Fibroblast of lung (primary cell): ENCODE results near the gene AIM2. TPM values are rescaled to one million over a fixed set of nuclear protein-coding genes. Genes with fewer than 3 reads are reported as not detected.

Source experiments
- DNase-seq, 2 donors: peaks; one replicate each; pipeline versions ENCODE4 v3.0.0 to v3.0.0-alpha.2; 2010; ENCODE audit warnings: low read depth in 2 of 2
- H2AFZ ChIP-seq: 2 replicates; pipeline ENCODE4 v1.5.1; 2012; ENCODE audit warnings: low read length, control low read depth, inconsistent platforms
- H3K27ac ChIP-seq: 2 replicates; pipeline ENCODE4 v1.5.1; 2011; ENCODE audit warnings: low read length, control low read depth; ENCODE audit not compliant: insufficient read depth
- H3K27me3 ChIP-seq: 2 replicates; pipeline ENCODE4 v1.5.1; 2011; ENCODE audit warnings: mild to moderate bottlenecking, low read length; ENCODE audit not compliant: control insufficient read depth, insufficient read depth
- H3K36me3 ChIP-seq: 2 replicates; pipeline ENCODE4 v1.5.1; 2011; ENCODE audit warnings: low read length; ENCODE audit not compliant: control insufficient read depth, insufficient read depth
- H3K4me1 ChIP-seq: 2 replicates; pipeline ENCODE4 v1.5.1; 2011; ENCODE audit warnings: low read length; ENCODE audit not compliant: control insufficient read depth, insufficient read depth; ENCODE audit errors: extremely low read depth
- H3K4me2 ChIP-seq: 2 replicates; pipeline ENCODE4 v1.5.1; 2011; ENCODE audit warnings: low read length, control low read depth; ENCODE audit not compliant: insufficient read depth; ENCODE audit errors: extremely low read depth
- H3K4me3 ChIP-seq, 4 experiments: fragments of 200-600 bp in 1 of 4; sonication (generic) in 1 of 4; replicated peaks in 1 of 4; 2 replicates each; pipeline ENCODE4 v1.5.1; 2011 to 2016; ENCODE audit warnings: low read length in 4 of 4, low read depth in 3 of 4, mild to moderate bottlenecking in 3 of 4, control low read depth in 2 of 4, inconsistent platforms in 1 of 4, mixed read lengths in 1 of 4; ENCODE audit not compliant: insufficient read depth in 1 of 4; ENCODE audit errors: control extremely low read depth in 1 of 4
- H3K79me2 ChIP-seq: 2 replicates; pipeline ENCODE4 v1.5.1; 2012; ENCODE audit warnings: mild to moderate bottlenecking, low read length, inconsistent platforms; ENCODE audit not compliant: control insufficient read depth, insufficient read depth
- H3K9ac ChIP-seq: 2 replicates; pipeline ENCODE4 v1.5.1; 2011; ENCODE audit warnings: mild to moderate bottlenecking, low read length, control low read depth; ENCODE audit not compliant: insufficient read depth
- H3K9me3 ChIP-seq: 2 replicates; pipeline ENCODE4 v1.5.1; 2012; ENCODE audit warnings: low read depth, low read length; ENCODE audit not compliant: control insufficient read depth, insufficient read depth
- H4K20me1 ChIP-seq: 2 replicates; pipeline ENCODE4 v1.5.1; 2011; ENCODE audit warnings: low read length; ENCODE audit not compliant: control insufficient read depth, insufficient read depth; ENCODE audit errors: extremely low read depth
- CTCF ChIP-seq, 2 donors: IDR thresholded peaks in 1 of 2; conservative IDR thresholded peaks in 1 of 2; 1 replicate in 1 of 2; 2 replicates in 1 of 2; pipeline ENCODE4 v1.5.1; 2011 to 2012; ENCODE audit warnings: low read length in 2 of 2, control low read depth in 1 of 2, inconsistent platforms in 1 of 2, low read depth in 1 of 2, mild to moderate bottlenecking in 1 of 2
- EZH2 ChIP-seq: IDR thresholded peaks from 2 replicates; pipeline ENCODE4 v1.5.1; 2012; ENCODE audit warnings: low read length, control low read depth, mild to moderate bottlenecking; ENCODE audit errors: missing control alignments
- polyA plus RNA-seq, 2 donors: library from polyadenylated mRNA; depleted of rRNA in 1 of 2; stranded (reverse) in 1 of 2; unstranded in 1 of 2; fragments of >200 nt; gene quantifications; 2 replicates each; pipeline ENCODE4 v1.2.1, GENCODE V29; 2011 to 2012; ENCODE audit warnings: missing spikeins in 1 of 2
- total RNA-seq: library from RNA; depleted of rRNA; stranded (reverse); fragments of >200 nt; gene quantifications from 2 replicates; pipeline ENCODE4 v1.2.1, GENCODE V29; 2014

Gene AIM2
- total and polyA plus RNA-seq, 2 donors (not counting 1 experiment from before 2014, with no cell fraction given) = not detected

GRCh38 chr1:159084867-159085266 is 8.3 kb upstream of the AIM2 start:
- H3K4me2 ChIP-seq = no peak overlapping the region
- H3K9ac ChIP-seq = no peak overlapping the region
- H3K27me3 ChIP-seq = no peaks in the 10 kb centered on the region
- H2AFZ ChIP-seq = no peak overlapping the region
- no peak for TF ChIP-seq EZH2
- TF ChIP-seq CTCF (conservative IDR thresholded peaks at IDR 0.05 in 1 of 2, IDR thresholded peaks at IDR 0.05 in 1 of 2; ENCODE audit: low read depth in 1 of 2, low read length in 2 of 2) = no peak
- no peak overlapping the region for H3K4me3 ChIP-seq
- DNase-seq = no peak
- no peak overlapping the region for H3K27ac ChIP-seq
- no peaks in the 10 kb centered on the region for H4K20me1 ChIP-seq
- H3K4me1 ChIP-seq = peaks cover 2% of the 10 kb centered on the region
- no peaks in the 10 kb centered on the region for H3K36me3 ChIP-seq
- H3K9me3 ChIP-seq = no peaks in the 10 kb centered on the region
- no peaks in the 10 kb centered on the region for H3K79me2 ChIP-seq

- Histone ChIP-seq H3K9me3 (no peaks in the 10 kb centered on the region), H4K20me1 (no peaks in the 10 kb centered on the region), H3K9ac (no peak overlapping the region), H3K4me3 (no peak overlapping the region), H3K27ac (no peak overlapping the region), H3K4me1 (peaks cover 2% of the 10 kb centered on the region), H2AFZ (no peak overlapping the region), H3K27me3 (no peaks in the 10 kb centered on the region), H3K36me3 (no peaks in the 10 kb centered on the region), H3K4me2 (no peak overlapping the region), H3K79me2 (no peaks in the 10 kb centered on the region)
- no peak for DNase-seq
- TF ChIP-seq EZH2 (no peak), CTCF (conservative IDR thresholded peaks at IDR 0.05 in 1 of 2, IDR thresholded peaks at IDR 0.05 in 1 of 2; ENCODE audit: low read depth in 1 of 2, low read length in 2 of 2) (no peak)
These were observed 7.6 kb upstream of the AIM2 start for GRCh38 chr1:159084152-159084551.

GRCh38 chr1:159083013-159083412 is 6.4 kb upstream of the AIM2 start:
- Histone ChIP-seq H3K36me3 (no peaks in the 10 kb centered on the region), H3K27me3 (no peaks in the 10 kb centered on the region), H4K20me1 (no peaks in the 10 kb centered on the region), H3K9ac (no peak overlapping the region), H3K79me2 (no peaks in the 10 kb centered on the region), H3K4me3 (no peak overlapping the region), H3K9me3 (no peaks in the 10 kb centered on the region), H2AFZ (no peak overlapping the region), H3K27ac (no peak overlapping the region), H3K4me2 (no peak overlapping the region), H3K4me1 (peaks cover 1% of the 10 kb centered on the region)
- TF ChIP-seq CTCF (conservative IDR thresholded peaks at IDR 0.05 in 1 of 2, IDR thresholded peaks at IDR 0.05 in 1 of 2; ENCODE audit: low read depth in 1 of 2, low read length in 2 of 2) = no peak
- TF ChIP-seq EZH2 = no peak
- DNase-seq = no peak
